Pancreas (tissue), 10 donors: ENCODE data around the gene MCTP1. TPM values are rescaled to one million over a fixed set of nuclear protein-coding genes. Genes with fewer than 3 reads are reported as not detected.

Experiments used
- ATAC-seq, 4 donors: fragments of 200-7000 bp; cut with Tn5 transposase; one replicate each; pipeline versions ENCODE4 v1.8.0 to v1.9.1; 2020; ENCODE audit warnings: mild to moderate bottlenecking in 4 of 4, moderate library complexity in 4 of 4
- DNase-seq, 6 donors: peaks; one replicate each; pipeline ENCODE4 v3.0.0-alpha.2; 2020
- FAIRE-seq: peaks from 2 replicates; lab custom pipeline; 2012; peaks lifted over from hg19 to GRCh38; lab: Jason Lieb, UNC
- H3K27ac ChIP-seq, 4 donors: fragments of 200-600 bp; sonication (generic); 1 replicate in 3 of 4; 2 replicates in 1 of 4; pipeline versions ENCODE4 v1.5.0 to v1.8.0; 2020
- H3K27me3 ChIP-seq, 4 donors: fragments of 200-600 bp; one replicate each; pipeline ENCODE4 v1.8.0; 2021
- H3K36me3 ChIP-seq, 3 donors: fragments of 200-600 bp; sonication (generic) in 1 of 3; one replicate each; pipeline versions ENCODE4 v1.5.0 to v1.8.0; 2020 to 2021
- H3K4me1 ChIP-seq, 3 donors: fragments of 200-600 bp; one replicate each; pipeline ENCODE4 v1.8.0; 2021
- H3K4me3 ChIP-seq, 4 donors: fragments of 200-600 bp; sonication (generic) in 2 of 4; one replicate each; pipeline versions ENCODE4 v1.5.0 to v1.8.0; 2020 to 2021
- H3K9me3 ChIP-seq, 4 donors: fragments of 200-600 bp; one replicate each; pipeline ENCODE4 v1.8.0; 2021
- WGBS, 2 donors: extraction: QIAGEN DNeasy Blood & Tissue Kit; methylation state at CpG; one replicate each; pipeline ENCODE4 v1.1.7; 2013; 5-methylcytosine and 5-hydroxymethylcytosine counted together
- intact Hi-C, 3 donors: fragments of 100-400 bp; cut with DNase I; formaldehyde crosslinking; loops; one replicate each; pipeline versions ENCODE4 v1.11.1 to v1.14.2; 2022
- polyA plus RNA-seq, 2 donors: library from polyadenylated mRNA; stranded (reverse); fragments of 200-250 nt; gene quantifications; one replicate each; pipeline ENCODE4 v1.2.3, GENCODE V29; 2013
- total RNA-seq, 6 donors: library from RNA; stranded (reverse); fragmentation: NEBNext Ultra II Directional in 4 of 6; extraction: Animal tissue kit (Norgen Biotek cat#: 25700) in 4 of 6; gene quantifications; one replicate each; pipeline versions ENCODE4 v1.2.1 to v1.2.4, GENCODE V29; 2021 to 2023
- TF ChIP-seq, protein P1 (sequence below), 4 donors: fragments of 200-600 bp; sonication (generic) in 3 of 4; IDR thresholded peaks; one replicate each; pipeline versions ENCODE4 v1.5.0 to v1.8.0; 2021; ENCODE audit warnings: antibody characterized with exemption in 4 of 4
- donor health status: healthy with polysubstance abuse.
- donor health status: DM: no; HTN: no; CAD: no; lungs with moderate emphysema.
- donor health status: DM: no; HTN: no; CAD: no.
- donor health status: control.
- donor health status: control.
- donor health status: Bipolar disorder and iron deficiency.
- donor health status: DM: yes; HTN: yes; CAD: no.
- donor health status: DM: no; HTN: no; CAD: no.
- donor health status: DM: no; HTN: no; CAD: no.
- donor health status: DM: yes; HTN: yes; CAD: no.

MCTP1 gene
- total and polyA plus RNA-seq, 8 donors = 0.80 to 8.1 (median 2.2) TPM

DNA sequence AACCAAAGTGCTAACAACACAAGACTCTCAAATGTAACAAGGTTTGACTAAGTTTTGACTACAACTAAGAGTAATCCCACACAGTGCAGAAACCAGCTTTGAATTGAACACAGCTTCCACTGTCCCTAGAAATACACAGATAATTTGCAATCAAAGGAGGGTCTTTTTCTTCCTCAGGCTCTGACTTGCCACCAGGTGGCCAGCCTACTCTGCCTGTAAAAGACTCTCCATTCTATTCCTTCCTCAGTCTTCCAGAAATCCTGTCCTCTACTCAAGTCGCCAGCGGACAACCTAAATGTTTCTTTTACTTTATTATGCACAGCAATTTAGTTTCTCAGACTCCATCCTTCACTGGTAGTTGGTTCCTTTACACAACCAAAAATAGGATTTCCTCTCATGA lies 32.2 kb upstream of the MCTP1 start:
- H3K4me3 ChIP-seq = no peak overlapping the region
- WGBS, 2 donors = 67 to 72% methylated on average over 2 of the region's 2 CpGs
- no peaks in the 10 kb centered on the region for H3K4me1 ChIP-seq
- ATAC-seq (no peak), DNase-seq (no peak), FAIRE-seq (no peak)
- no peaks in the 10 kb centered on the region for H3K36me3 ChIP-seq
- intact Hi-C loops = no loop called here
- TF ChIP-seq, protein P1, sequence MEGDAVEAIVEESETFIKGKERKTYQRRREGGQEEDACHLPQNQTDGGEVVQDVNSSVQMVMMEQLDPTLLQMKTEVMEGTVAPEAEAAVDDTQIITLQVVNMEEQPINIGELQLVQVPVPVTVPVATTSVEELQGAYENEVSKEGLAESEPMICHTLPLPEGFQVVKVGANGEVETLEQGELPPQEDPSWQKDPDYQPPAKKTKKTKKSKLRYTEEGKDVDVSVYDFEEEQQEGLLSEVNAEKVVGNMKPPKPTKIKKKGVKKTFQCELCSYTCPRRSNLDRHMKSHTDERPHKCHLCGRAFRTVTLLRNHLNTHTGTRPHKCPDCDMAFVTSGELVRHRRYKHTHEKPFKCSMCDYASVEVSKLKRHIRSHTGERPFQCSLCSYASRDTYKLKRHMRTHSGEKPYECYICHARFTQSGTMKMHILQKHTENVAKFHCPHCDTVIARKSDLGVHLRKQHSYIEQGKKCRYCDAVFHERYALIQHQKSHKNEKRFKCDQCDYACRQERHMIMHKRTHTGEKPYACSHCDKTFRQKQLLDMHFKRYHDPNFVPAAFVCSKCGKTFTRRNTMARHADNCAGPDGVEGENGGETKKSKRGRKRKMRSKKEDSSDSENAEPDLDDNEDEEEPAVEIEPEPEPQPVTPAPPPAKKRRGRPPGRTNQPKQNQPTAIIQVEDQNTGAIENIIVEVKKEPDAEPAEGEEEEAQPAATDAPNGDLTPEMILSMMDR (IDR thresholded peaks at IDR 0.05) = no peak
- no peak overlapping the region for H3K27ac ChIP-seq
- no peaks in the 10 kb centered on the region for H3K9me3 ChIP-seq
- H3K27me3 ChIP-seq = no peaks in the 10 kb centered on the region

DNA sequence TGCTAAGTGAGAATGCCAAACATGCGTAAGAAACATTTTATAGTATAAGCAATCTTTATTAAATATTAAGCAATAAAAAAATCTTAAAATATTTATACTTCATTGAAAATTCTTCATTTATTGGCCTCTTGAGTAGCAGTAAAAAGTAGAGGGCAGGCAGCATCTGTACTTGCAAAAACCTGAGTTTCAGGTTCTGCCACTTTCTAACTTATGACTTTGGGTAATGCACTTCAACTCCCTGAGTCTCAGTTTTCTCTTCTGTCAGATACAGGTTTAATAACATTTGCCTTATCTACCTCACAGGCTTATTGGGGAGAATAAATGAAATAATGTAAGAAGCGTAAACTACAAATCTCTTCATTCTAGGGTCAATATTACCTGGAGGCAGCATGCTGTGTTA lies 19.8 kb upstream of the MCTP1 start:
- DNase-seq (no peak), FAIRE-seq (no peak), ATAC-seq (no peak)
- Histone ChIP-seq H3K27me3 (no peaks in the 10 kb centered on the region), H3K36me3 (no peaks in the 10 kb centered on the region), H3K4me1 (no peaks in the 10 kb centered on the region), H3K27ac (no peak overlapping the region), H3K4me3 (no peak overlapping the region), H3K9me3 (no peaks in the 10 kb centered on the region)
- TF ChIP-seq, protein P1 (IDR thresholded peaks at IDR 0.05) = no peak
- intact Hi-C loops = no loop called here
- 74 to 81% methylated on average over 2 of the region's 2 CpGs for WGBS, 2 donors

DNA sequence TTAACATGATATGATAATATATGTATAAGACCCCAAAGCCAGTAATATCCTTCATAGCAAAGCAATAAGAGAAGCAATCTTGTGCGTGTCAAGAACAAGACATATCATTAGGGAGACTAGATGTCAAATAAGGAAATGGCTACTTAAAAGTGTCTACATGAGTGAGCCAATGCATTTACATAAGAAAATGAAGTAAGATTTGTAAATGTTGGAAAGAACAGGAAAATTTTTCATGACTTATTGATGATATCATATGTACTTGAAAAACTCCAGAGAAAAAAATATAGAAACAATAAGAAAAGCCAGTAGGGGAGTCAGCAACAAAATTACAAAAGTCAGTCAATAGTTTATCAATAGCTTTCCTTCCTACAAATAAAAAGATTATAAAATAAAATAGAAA lies 13.8 kb upstream of the MCTP1 start:
- Histone ChIP-seq H3K4me1 (no peaks in the 10 kb centered on the region), H3K9me3 (no peaks in the 10 kb centered on the region), H3K4me3 (no peak overlapping the region), H3K27me3 (no peaks in the 10 kb centered on the region), H3K36me3 (no peaks in the 10 kb centered on the region), H3K27ac (no peak overlapping the region)
- intact Hi-C loops = no loop called here
- 63 to 83% methylated on average over 1 of the region's 1 CpG for WGBS, 2 donors
- no peak for DNase-seq
- TF ChIP-seq, protein P1 (IDR thresholded peaks at IDR 0.05) = no peak
- no peak for ATAC-seq
- FAIRE-seq = no peak

DNA sequence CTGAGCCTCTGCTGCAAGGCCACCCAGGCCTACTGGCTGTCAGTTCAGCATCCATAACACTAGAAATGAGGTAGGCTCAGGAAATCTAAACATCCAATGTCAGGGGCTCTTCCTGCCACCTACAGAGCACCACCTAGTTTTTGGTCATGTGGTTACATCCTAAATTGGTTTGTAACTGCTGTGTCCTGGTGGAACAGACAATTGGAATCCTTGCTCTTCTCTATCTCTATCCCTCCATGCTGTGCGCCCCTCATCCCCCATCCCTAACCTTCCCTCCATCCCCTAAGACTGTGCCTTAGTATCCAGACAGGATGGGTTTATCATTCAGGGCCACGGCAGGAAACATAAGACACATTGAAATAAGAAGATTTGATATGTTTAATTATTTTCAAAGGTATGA lies 11.4 kb upstream of the MCTP1 start:
- no peak overlapping the region for H3K4me3 ChIP-seq
- no peaks in the 10 kb centered on the region for H3K9me3 ChIP-seq
- ATAC-seq (no peak), DNase-seq (no peak), FAIRE-seq (no peak)
- no peak overlapping the region for H3K27ac ChIP-seq
- intact Hi-C loops = no loop called here
- no peaks in the 10 kb centered on the region for H3K4me1 ChIP-seq
- 65 to 80% methylated on average over 2 of the region's 2 CpGs for WGBS, 2 donors
- TF ChIP-seq, protein P1 (IDR thresholded peaks at IDR 0.05) = no peak
- no peaks in the 10 kb centered on the region for H3K36me3 ChIP-seq
- H3K27me3 ChIP-seq = no peaks in the 10 kb centered on the region

DNA sequence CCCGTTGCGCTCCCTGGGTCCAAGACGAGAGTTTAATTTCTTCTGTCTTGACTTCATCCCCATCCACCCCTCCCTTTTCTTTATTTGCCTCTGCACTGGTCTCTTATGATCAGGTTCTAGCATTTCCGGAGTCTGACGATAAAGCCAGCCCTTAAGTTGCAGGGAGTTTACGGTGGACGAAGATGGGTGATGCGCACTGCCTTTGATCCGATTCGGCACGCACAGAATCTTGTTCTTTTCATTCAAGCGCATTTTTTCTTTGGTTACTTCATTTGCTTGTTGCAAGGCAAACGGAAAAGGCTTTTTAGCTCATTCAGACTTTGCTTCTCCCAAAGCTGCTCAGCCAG lies 488 bp upstream of the MCTP1 start:
- peaks cover 0 to 23% (median 12%) of the 10 kb centered on the region in 4 donors for H3K27me3 ChIP-seq
- 4 to 5% methylated on average over 13 of the region's 13 CpGs for WGBS, 2 donors
- no peaks in the 10 kb centered on the region for H3K36me3 ChIP-seq
- TF ChIP-seq, protein P1 (IDR thresholded peaks at IDR 0.05) = no peak
- no peak for DNase-seq
- ATAC-seq = no peak
- peak overlapping the region; percentile 41 to 83 (median 52) for H3K4me3 ChIP-seq
- no peak for FAIRE-seq
- peaks cover 0 to 4% (median 0%) of the 10 kb centered on the region in 3 donors for H3K4me1 ChIP-seq
- intact Hi-C loops = no loop called here
- no peak overlapping the region for H3K27ac ChIP-seq
- no peaks in the 10 kb centered on the region for H3K9me3 ChIP-seq
